Ovary (tissue), 10 donors: ENCODE data around the gene FAM53B. TPM values are rescaled to one million over a fixed set of nuclear protein-coding genes. Genes with fewer than 3 reads are reported as not detected.
A peak's percentile ranks its signal among the peaks of the same experiment; 100 is the strongest.
"Not testable (repeated sequence)": the region's sequence is repeated elsewhere in the genome, so short reads cannot be mapped to it uniquely, and the experiment has no call there.

Experiments used
- DNase-seq, 5 donors: peaks; one replicate each; pipeline ENCODE4 v3.0.0-alpha.2; 2019 to 2020
- H3K27ac ChIP-seq, 2 donors: fragments of 200-600 bp; one replicate each; pipeline versions ENCODE4 v1.5.1 to v1.8.0; 2019 to 2022
- H3K27me3 ChIP-seq: fragments of 200-600 bp; one replicate; pipeline ENCODE4 v1.8.0; 2022
- H3K36me3 ChIP-seq: fragments of 200-600 bp; sonication (generic); one replicate; pipeline ENCODE4 v1.5.1; 2019
- H3K4me1 ChIP-seq: one replicate; pipeline ENCODE4 v1.8.1; 2013; ENCODE audit warnings: mild to moderate bottlenecking, moderate library complexity; ENCODE audit not compliant: insufficient read depth
- H3K4me3 ChIP-seq: fragments of 200-600 bp; sonication (generic); one replicate; pipeline ENCODE4 v1.5.1; 2017
- H3K9me3 ChIP-seq, 2 donors: fragments of 200-600 bp in 1 of 2; sonication (generic) in 1 of 2; one replicate each; pipeline versions ENCODE4 v1.5.1 to v1.8.1; 2013 to 2019; ENCODE audit warnings: mild to moderate bottlenecking in 1 of 2, moderate library complexity in 1 of 2
- EP300 ChIP-seq: sonication (generic); formaldehyde crosslinking; IDR thresholded peaks from one replicate; pipeline ENCODE4 v1.6.1; 2017; ENCODE audit warnings: antibody characterized with exemption
- POLR2A ChIP-seq: fragments of 450-650 bp; IDR thresholded peaks from one replicate; pipeline ENCODE4 v1.6.1; 2017; ENCODE audit warnings: antibody characterized with exemption, mild to moderate bottlenecking, moderate library complexity
- WGBS, 3 donors: extraction: QIAGEN DNeasy Blood & Tissue Kit in 1 of 3; methylation state at CpG; one replicate each; pipeline versions ENCODE4 v1.1.5 to v1.1.7; 2013 to 2017; 5-methylcytosine and 5-hydroxymethylcytosine counted together
- intact Hi-C, 4 donors: fragments of 100-400 bp; cut with DNase I; formaldehyde crosslinking; loops; one replicate each; pipeline versions ENCODE4 v1.11.0 to v1.15.1; 2022 to 2023
- long read RNA-seq, 3 donors: library from polyadenylated mRNA in 2 of 3; unstranded in 2 of 3; transcript quantifications; one replicate each; pipeline ENCODE4 v2.0.0 and lab custom pipeline, GENCODE V29; 2021 to 2026
- polyA plus RNA-seq, 2 donors: library from polyadenylated mRNA; stranded (reverse); fragments of 200-250 nt in 1 of 2; fragments of 350-450 nt in 1 of 2; fragmentation: Illumina TruSeq in 1 of 2; extraction: RNeasy Lipid Tissue Mini Kit (QIAGEN cat#74804) in 1 of 2; gene quantifications; one replicate each; pipeline ENCODE4 v1.2.3, GENCODE V29; 2013 to 2014
- total RNA-seq, 7 donors: library from RNA; depleted of rRNA in 2 of 7; stranded (reverse); fragments of >200 nt in 2 of 7; fragmentation: NEBNext Ultra II Directional in 3 of 7; extraction: Animal tissue kit (Norgen Biotek cat#: 25700) in 3 of 7; gene quantifications; one replicate each; pipeline versions ENCODE4 v1.1.0 to v1.2.4, GENCODE V29; 2016 to 2023
- TF ChIP-seq, protein P1 (sequence below), 3 donors: fragments of 450-650 bp in 2 of 3; fragments of 200-600 bp in 1 of 3; IDR thresholded peaks; one replicate each; pipeline versions ENCODE4 v1.5.1 to v1.8.0; 2016 to 2022; ENCODE audit warnings: antibody characterized with exemption in 3 of 3, mild to moderate bottlenecking in 1 of 3
- donor health status: DM: no; HTN: no; CAD: no; lungs with moderate emphysema.
- donor health status: DM: no; HTN: no; CAD: no.
- donor health status: Bipolar disorder and iron deficiency.
- donor health status: DM: yes; HTN: yes; CAD: no.
- donor health status: DM: no; HTN: no; CAD: no.
- donor health status: DM: yes; HTN: yes; CAD: no.

Gene FAM53B
- 10 to 100 TPM; 29.8 to 77.6 (median 47.8) TPM for total RNA-seq
- polyA plus RNA-seq: 10 to 100 TPM in 1 of 2 donors, 1 to 10 TPM in 1; 9.7 to 21.3 TPM
- long read RNA-seq, donor 1, partial matches to known transcripts: 3 of 52 reads
- long read RNA-seq, donor 1, other reads (novel, unspliced or antisense): 49 of 52 reads
- long read RNA-seq, donor 2, full-length matches to known transcripts: 4 of 4 reads
- long read RNA-seq, donor 2, partial matches to known transcripts: 0 of 4 reads
- long read RNA-seq, donor 2, other reads (novel, unspliced or antisense): 0 of 4 reads
- long read RNA-seq, donor 3, full-length matches to known transcripts: 27 of 124 reads
- long read RNA-seq, donor 3, partial matches to known transcripts: 11 of 124 reads
- long read RNA-seq, donor 3, other reads (novel, unspliced or antisense): 86 of 124 reads

GRCh38 chr10:124744102-124745050, at the start of gene FAM53B:
Gene FAM53B (minus strand): TSS chr10:124744378. CDS start chr10:124706713, 37,665 bp downstream.
- no peaks in the 10 kb centered on the region for H3K9me3 ChIP-seq
- intact Hi-C loops: loop anchor here (2.0 to 5.0 kb wide), 6 partner anchors 42 to 214 kb away; no protein-coding TSS in a partner anchor
- DNase-seq: peak; percentile 81 to 90 (median 84)
- 0 to 1% (median 1%) methylated on average over 31 to 100 of the region's 100 CpGs for WGBS, 3 donors
- peak within 1 kb of the TSS; percentile 72 for H3K4me3 ChIP-seq
- peaks cover 13% of the 10 kb centered on the region for H3K4me1 ChIP-seq
- H3K36me3 ChIP-seq: no peaks in the 10 kb centered on the region
- peak within 1 kb of the TSS; percentile 64 to 78 for H3K27ac ChIP-seq
- TF ChIP-seq POLR2A (peak; percentile 13), EP300 (no peak)
- TF ChIP-seq, protein P1, sequence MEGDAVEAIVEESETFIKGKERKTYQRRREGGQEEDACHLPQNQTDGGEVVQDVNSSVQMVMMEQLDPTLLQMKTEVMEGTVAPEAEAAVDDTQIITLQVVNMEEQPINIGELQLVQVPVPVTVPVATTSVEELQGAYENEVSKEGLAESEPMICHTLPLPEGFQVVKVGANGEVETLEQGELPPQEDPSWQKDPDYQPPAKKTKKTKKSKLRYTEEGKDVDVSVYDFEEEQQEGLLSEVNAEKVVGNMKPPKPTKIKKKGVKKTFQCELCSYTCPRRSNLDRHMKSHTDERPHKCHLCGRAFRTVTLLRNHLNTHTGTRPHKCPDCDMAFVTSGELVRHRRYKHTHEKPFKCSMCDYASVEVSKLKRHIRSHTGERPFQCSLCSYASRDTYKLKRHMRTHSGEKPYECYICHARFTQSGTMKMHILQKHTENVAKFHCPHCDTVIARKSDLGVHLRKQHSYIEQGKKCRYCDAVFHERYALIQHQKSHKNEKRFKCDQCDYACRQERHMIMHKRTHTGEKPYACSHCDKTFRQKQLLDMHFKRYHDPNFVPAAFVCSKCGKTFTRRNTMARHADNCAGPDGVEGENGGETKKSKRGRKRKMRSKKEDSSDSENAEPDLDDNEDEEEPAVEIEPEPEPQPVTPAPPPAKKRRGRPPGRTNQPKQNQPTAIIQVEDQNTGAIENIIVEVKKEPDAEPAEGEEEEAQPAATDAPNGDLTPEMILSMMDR (IDR thresholded peaks at IDR 0.05): peak in 2 of 3 donors; percentile 45 to 49
- H3K27me3 ChIP-seq: no peaks in the 10 kb centered on the region

GRCh38 chr10:124792998-124793352, 48.8 kb upstream of the FAM53B start:
- Histone ChIP-seq H3K9me3 (no peaks in the 10 kb centered on the region), H3K4me1 (peaks cover 6% of the 10 kb centered on the region), H3K36me3 (no peaks in the 10 kb centered on the region), H3K27ac (no peak overlapping the region), H3K27me3 (no peaks in the 10 kb centered on the region), H3K4me3 (no peak overlapping the region)
- 95 to 96% (median 95%) methylated on average over 11 of the region's 11 CpGs for WGBS, 3 donors
- intact Hi-C loops: loop anchor here in 1 of 4 donors (5.0 kb wide), 1 partner anchor 161 kb away; no protein-coding TSS in a partner anchor
- DNase-seq: no peak
- TF ChIP-seq, protein P1 (IDR thresholded peaks at IDR 0.05): no peak
- no peak for TF ChIP-seq EP300

- TF ChIP-seq POLR2A: peak; percentile 73
- TF ChIP-seq, protein P1 (IDR thresholded peaks at IDR 0.05): peak; percentile 25 to 87 (median 70)
- no peak for TF ChIP-seq EP300
- peaks cover 6% of the 10 kb centered on the region for H3K4me1 ChIP-seq
- no peaks in the 10 kb centered on the region for H3K36me3 ChIP-seq
- DNase-seq: peak; percentile 76 to 91 (median 82)
- WGBS, 3 donors: 0 to 1% (median 0%) methylated on average over 63 to 79 of the region's 79 CpGs
- no peaks in the 10 kb centered on the region for H3K9me3 ChIP-seq
- peak within 1 kb of the TSS; percentile 97 for H3K4me3 ChIP-seq
- intact Hi-C loops: loop anchor here in 1 of 4 donors (5.0 kb wide), 1 partner anchor 159 kb away; no protein-coding TSS in a partner anchor
- no peaks in the 10 kb centered on the region for H3K27me3 ChIP-seq
- H3K27ac ChIP-seq: peak within 1 kb of the TSS; percentile 73 to 82
These were observed 47.6 kb upstream of the FAM53B start, which contains the start of gene EEF1AKMT2 for GRCh38 chr10:124791547-124792348. Gene EEF1AKMT2 (minus strand): TSS chr10:124791887. CDS start chr10:124791833, 54 bp downstream.

DNA sequence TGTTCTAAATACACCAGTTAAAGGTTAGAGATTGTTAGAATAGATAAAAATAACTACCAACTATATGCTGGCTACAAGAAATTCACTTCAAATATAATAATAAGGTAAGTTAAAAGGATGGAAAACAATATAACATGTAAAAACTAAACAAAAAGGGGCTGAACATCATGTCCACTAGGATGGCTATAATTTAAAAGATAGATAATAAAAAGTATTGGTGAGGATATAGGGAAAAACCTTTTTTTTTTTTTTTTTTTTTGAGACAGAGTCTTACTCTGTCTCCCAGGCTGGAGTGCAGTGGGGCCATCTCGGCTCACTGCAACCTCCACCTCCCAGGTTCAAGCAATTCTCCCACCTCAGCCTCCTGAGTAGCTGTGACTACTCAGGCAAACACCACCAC, 38.7 kb upstream of the FAM53B start:
- H3K36me3 ChIP-seq, H3K4me3 ChIP-seq, H3K27me3 ChIP-seq, DNase-seq, H3K4me1 ChIP-seq, H3K27ac ChIP-seq, H3K9me3 ChIP-seq, intact Hi-C loops: not testable (repeated sequence)
- 97 to 100% (median 100%) methylated on average over 1 of the region's 1 CpG for WGBS, 3 donors
